Natural killer cell (primary cell): ENCODE results near the gene PRXL2B. TPM values are rescaled to one million over a fixed set of nuclear protein-coding genes. Genes with fewer than 3 reads are reported as not detected.
"Not testable (repeated sequence)": the region's sequence is repeated elsewhere in the genome, so short reads cannot be mapped to it uniquely, and the experiment has no call there.

ENCODE experiments used
- ATAC-seq, 3 donors: fragments of 150-1000 bp in 2 of 3; fragments of 200-7000 bp in 1 of 3; cut with Tn5 transposase; 1 replicate in 1 of 3; 2 replicates in 2 of 3; pipeline ENCODE4 v1.10.0; 2021; ENCODE audit warnings: mild to moderate bottlenecking in 2 of 3, moderate library complexity in 2 of 3
- DNase-seq, 2 donors: peaks; one replicate each; pipeline versions ENCODE4 v3.0.0 to v3.0.0-alpha.2; 2013 to 2021; ENCODE audit warnings: mixed read lengths in 1 of 2
- H3K27ac ChIP-seq: one replicate; pipeline ENCODE4 v1.5.1; 2013; ENCODE audit warnings: mild to moderate bottlenecking, low read length
- H3K27me3 ChIP-seq: one replicate; pipeline ENCODE4 v1.6.1; 2013; ENCODE audit warnings: low read length; ENCODE audit not compliant: control insufficient read depth, insufficient read depth
- H3K36me3 ChIP-seq: one replicate; pipeline ENCODE4 v1.6.1; 2013; ENCODE audit warnings: low read length; ENCODE audit not compliant: control insufficient read depth, insufficient read depth
- H3K4me1 ChIP-seq: one replicate; pipeline ENCODE4 v1.6.1; 2013; ENCODE audit warnings: low read length; ENCODE audit not compliant: control insufficient read depth, insufficient read depth
- H3K4me3 ChIP-seq: one replicate; pipeline ENCODE4 v1.5.1; 2013; ENCODE audit warnings: low read length
- H3K9me3 ChIP-seq: one replicate; pipeline ENCODE4 v1.6.1; 2013; ENCODE audit warnings: low read length; ENCODE audit not compliant: control insufficient read depth, insufficient read depth
- H3K27ac Mint-ChIP-seq, 2 donors: one replicate each; pipeline ENCODE4 v1.8.0; 2022; ENCODE audit warnings: mild to moderate bottlenecking in 2 of 2, mixed read lengths in 2 of 2, moderate library complexity in 1 of 2
- H3K27me3 Mint-ChIP-seq, 2 donors: one replicate each; pipeline ENCODE4 v1.8.0; 2022; ENCODE audit warnings: low read depth in 2 of 2, mixed read lengths in 2 of 2
- H3K36me3 Mint-ChIP-seq: one replicate; pipeline ENCODE4 v1.8.0; 2022; ENCODE audit warnings: mixed read lengths
- H3K4me1 Mint-ChIP-seq, 2 donors: one replicate each; pipeline ENCODE4 v1.8.0; 2022; ENCODE audit warnings: mixed read lengths in 2 of 2
- H3K4me3 Mint-ChIP-seq: one replicate; pipeline ENCODE4 v1.8.0; 2022; ENCODE audit warnings: mild to moderate bottlenecking, moderate library complexity, mixed read lengths
- H3K9me3 Mint-ChIP-seq, 2 donors: one replicate each; pipeline ENCODE4 v1.8.0; 2022; ENCODE audit warnings: mixed read lengths in 2 of 2
- CTCF ChIP-seq: fragments of 200-600 bp; IDR thresholded peaks from one replicate; pipeline ENCODE4 v1.8.0; 2022; ENCODE audit warnings: antibody characterized with exemption
- WGBS: methylation state at CpG from one replicate; pipeline ENCODE4 v1.1.7; 2013; ENCODE audit warnings: missing lambda C conversion rate; ENCODE audit not compliant: insufficient coverage; 5-methylcytosine and 5-hydroxymethylcytosine counted together
- intact Hi-C: fragments of 100-400 bp; cut with micrococcal nuclease; formaldehyde crosslinking; loops from one replicate; pipeline ENCODE4 v1.14.2; 2022
- total RNA-seq, 4 donors: library from RNA; stranded (reverse); fragments of 120-200 nt in 1 of 4; gene quantifications; one replicate each; pipeline versions ENCODE4 v1.2.3 to v1.2.4, GENCODE V29; 2013 to 2022

PRXL2B gene
- total RNA-seq, 3 donors from 2014 or later (not counting 1 experiment from before 2014, with no cell fraction given) = 11.3 to 15.1 (median 11.6) TPM

- H3K4me3 Mint-ChIP-seq = no peak overlapping the region
- Histone ChIP-seq H3K36me3 (no peaks in the 10 kb centered on the region), H3K27me3 (no peaks in the 10 kb centered on the region), H3K27ac (no peak overlapping the region), H3K4me3 (no peak overlapping the region), H3K9me3 (peaks cover 3% of the 10 kb centered on the region), H3K4me1 (peaks cover 49% of the 10 kb centered on the region)
- peak overlapping the region; percentile 49 to 96 for H3K27ac Mint-ChIP-seq
- ATAC-seq (no peak), DNase-seq (no peak)
- 78% methylated on average over 23 of the region's 23 CpGs for WGBS
- H3K27me3 Mint-ChIP-seq = no peaks in the 10 kb centered on the region
- H3K4me1 Mint-ChIP-seq = peaks cover 8 to 13% of the 10 kb centered on the region in 2 donors
- no peaks in the 10 kb centered on the region for H3K36me3 Mint-ChIP-seq
- intact Hi-C loops = no loop called here
- H3K9me3 Mint-ChIP-seq = no peaks in the 10 kb centered on the region
- TF ChIP-seq CTCF = no peak
Observed at GRCh38 chr1:2575801-2576663, 10.5 kb upstream of the PRXL2B start.

- H3K27me3 ChIP-seq, intact Hi-C loops, H3K27me3 Mint-ChIP-seq, H3K36me3 Mint-ChIP-seq, H3K9me3 Mint-ChIP-seq, H3K36me3 ChIP-seq, H3K9me3 ChIP-seq: not testable (repeated sequence)
- WGBS = 44% methylated on average over 17 of the region's 23 CpGs
- peaks cover 49% of the 10 kb centered on the region for H3K4me1 ChIP-seq
- peak overlapping the region; percentile 4 for H3K4me3 Mint-ChIP-seq
- peak overlapping the region; percentile 99 for H3K27ac ChIP-seq
- H3K4me1 Mint-ChIP-seq = peaks cover 8 to 17% of the 10 kb centered on the region in 2 donors
- peak in 1 of 3 donors; percentile 5 for ATAC-seq
- H3K27ac Mint-ChIP-seq = peak overlapping the region; percentile 96
- H3K4me3 ChIP-seq = peak overlapping the region; percentile 30
- peak in 1 of 2 donors; percentile 80 for DNase-seq
Observed at GRCh38 chr1:2577565-2578075, 9.0 kb upstream of the PRXL2B start.

- TF ChIP-seq CTCF = no peak
- Histone ChIP-seq H3K4me3 (no peak overlapping the region), H3K9me3 (no peaks in the 10 kb centered on the region), H3K4me1 (peaks cover 54% of the 10 kb centered on the region), H3K27ac (peak overlapping the region; percentile 99), H3K27me3 (no peaks in the 10 kb centered on the region), H3K36me3 (no peaks in the 10 kb centered on the region)
- Mint-ChIP-seq H3K27me3 (no peaks in the 10 kb centered on the region), H3K36me3 (no peaks in the 10 kb centered on the region), H3K9me3 (no peaks in the 10 kb centered on the region), H3K27ac (peak overlapping the region; percentile 96), H3K4me1 (peaks cover 8 to 17% of the 10 kb centered on the region in 2 donors), H3K4me3 (peak overlapping the region; percentile 78)
- ATAC-seq (no peak), DNase-seq (peak in 1 of 2 donors; percentile 54)
- intact Hi-C loops = no loop called here
- 27% methylated on average over 3 of the region's 4 CpGs for WGBS
Observed at GRCh38 chr1:2578758-2579118, 7.8 kb upstream of the PRXL2B start.

GRCh38 chr1:2580691-2581090, 5.9 kb upstream of the PRXL2B start:
- H3K4me1 ChIP-seq = peaks cover 65% of the 10 kb centered on the region
- ATAC-seq (no peak), DNase-seq (no peak)
- Mint-ChIP-seq H3K4me1 (peaks cover 14 to 31% of the 10 kb centered on the region in 2 donors), H3K9me3 (no peaks in the 10 kb centered on the region), H3K27me3 (no peaks in the 10 kb centered on the region), H3K27ac (peak overlapping the region in 1 of 2 donors; percentile 96), H3K4me3 (no peak overlapping the region), H3K36me3 (no peaks in the 10 kb centered on the region)
- no peaks in the 10 kb centered on the region for H3K36me3 ChIP-seq
- no peaks in the 10 kb centered on the region for H3K9me3 ChIP-seq
- no peak overlapping the region for H3K4me3 ChIP-seq
- no peak overlapping the region for H3K27ac ChIP-seq
- TF ChIP-seq CTCF = no peak
- intact Hi-C loops = no loop called here
- no peaks in the 10 kb centered on the region for H3K27me3 ChIP-seq
- 87% methylated on average over 10 of the region's 10 CpGs for WGBS
